GM12878 (cell line): ENCODE data around the gene GARIN3. TPM values are rescaled to one million over a fixed set of nuclear protein-coding genes. Genes with fewer than 3 reads are reported as not detected.
"Not testable (repeated sequence)": the region's sequence is repeated elsewhere in the genome, so short reads cannot be mapped to it uniquely, and the experiment has no call there.

Experiments
- ATAC-seq: fragments of 200-7000 bp; cut with Tn5 transposase; 3 replicates; pipeline ENCODE4 v1.9.1; 2020; ENCODE audit warnings: mild to moderate bottlenecking, moderate library complexity
- BruUV-seq: library from RNA; stranded (reverse); fragments of 400-500 nt; replicated peaks from 2 replicates; lab custom pipeline; 2021; lab: Mats Ljungman, UMichigan
- CTCF ChIA-PET: fragments of 300-600 bp; sonication (Branson Sonifier 250); formaldehyde crosslinking; extraction: SDS; loops from one replicate; lab custom pipeline; 2021; ENCODE audit warnings: inconsistent platforms; lab: Yijun Ruan, JAX
- POLR2A ChIA-PET: fragments of 350-600 bp; formaldehyde crosslinking; extraction: SDS; loops from one replicate; lab custom pipeline; 2021; ENCODE audit warnings: inconsistent platforms; lab: Charles Lee
- RAD21 ChIA-PET: fragments of 300-600 bp; sonication (Branson Sonifier 250); formaldehyde crosslinking; loops from one replicate; lab custom pipeline; 2023; ENCODE audit warnings: antibody characterized with exemption; ENCODE audit not compliant: unreplicated experiment; lab: Charles Lee
- SMC1A ChIA-PET: fragments of 300-600 bp; sonication (Branson Sonifier 250); formaldehyde crosslinking; loops from one replicate; lab custom pipeline; 2023; ENCODE audit not compliant: unreplicated experiment, uncharacterized antibody; lab: Charles Lee
- DNase-seq: peaks from one replicate; pipeline ENCODE4 v3.0.0-alpha.2; 2011; ENCODE audit warnings: low read depth, low spot score
- FAIRE-seq: peaks from 3 replicates; lab custom pipeline; 2011; peaks lifted over from hg19 to GRCh38; lab: Jason Lieb, UNC
- H2AFZ ChIP-seq: 2 replicates; pipeline ENCODE4 v1.6.0; 2011; ENCODE audit warnings: low read depth, low read length, control low read depth; ENCODE audit not compliant: control insufficient read depth
- H3K27ac ChIP-seq: 2 replicates; pipeline ENCODE4 v1.5.1; 2011; ENCODE audit warnings: control low read depth; ENCODE audit not compliant: control insufficient read depth, insufficient read depth
- H3K27me3 ChIP-seq, 2 experiments: replicated peaks in 1 of 2; 2 replicates each; pipeline versions ENCODE4 v1.6.0 to v1.6.1; 2011; ENCODE audit warnings: low read length in 1 of 2; ENCODE audit not compliant: control insufficient read depth in 2 of 2, insufficient read depth in 2 of 2
- H3K36me3 ChIP-seq, 2 experiments: 2 replicates each; pipeline ENCODE4 v1.5.1; 2011; ENCODE audit warnings: low read length in 1 of 2; ENCODE audit not compliant: control insufficient read depth in 2 of 2, insufficient read depth in 2 of 2
- H3K4me1 ChIP-seq: 2 replicates; pipeline ENCODE4 v1.6.1; 2011; ENCODE audit warnings: mild to moderate bottlenecking, low read length, moderate library complexity, mixed read lengths; ENCODE audit not compliant: control insufficient read depth, insufficient read depth
- H3K4me2 ChIP-seq: 2 replicates; pipeline ENCODE4 v1.6.0; 2011; ENCODE audit warnings: control low read depth; ENCODE audit not compliant: control insufficient read depth, insufficient read depth
- H3K4me3 ChIP-seq: fragments of 200-600 bp; sonication (generic); 2 replicates; pipeline ENCODE4 v1.5.1; 2016
- H3K79me2 ChIP-seq: 2 replicates; pipeline ENCODE4 v1.6.0; 2011; ENCODE audit warnings: low read length; ENCODE audit not compliant: control insufficient read depth, insufficient read depth
- H3K9ac ChIP-seq: 2 replicates; pipeline ENCODE4 v1.8.0; 2011; ENCODE audit warnings: low read length, control low read depth, mixed read lengths; ENCODE audit not compliant: control insufficient read depth, insufficient read depth
- H3K9me3 ChIP-seq: replicated peaks from 3 replicates; pipeline ENCODE4 v1.5.1; 2011; ENCODE audit warnings: mild to moderate bottlenecking, low read length; ENCODE audit not compliant: control insufficient read depth, insufficient read depth
- H4K20me1 ChIP-seq: 2 replicates; pipeline ENCODE4 v1.6.0; 2011; ENCODE audit not compliant: control insufficient read depth, insufficient read depth
- BCL11A ChIP-seq: IDR thresholded peaks from 2 replicates; pipeline ENCODE4 v1.6.1; 2011; ENCODE audit warnings: low read depth, low read length
- CREB1 ChIP-seq: IDR thresholded peaks from 2 replicates; pipeline ENCODE4 v1.6.1; 2012; ENCODE audit warnings: low read depth, mild to moderate bottlenecking, inconsistent platforms
- FOS ChIP-seq: IDR thresholded peaks from 3 replicates; pipeline ENCODE4 v1.6.1; 2011; ENCODE audit warnings: borderline replicate concordance; ENCODE audit not compliant: insufficient read length; ENCODE audit errors: extremely low read depth
- HCFC1 ChIP-seq: fragments of 150-350 bp; IDR thresholded peaks from 2 replicates; pipeline ENCODE4 v1.6.1; 2014; ENCODE audit warnings: low read length
- HDAC6 ChIP-seq: fragments of 200-600 bp; sonication (generic); IDR thresholded peaks from one replicate; pipeline ENCODE4 v1.8.0; 2017; ENCODE audit warnings: antibody characterized with exemption; ENCODE audit not compliant: unreplicated experiment
- IKZF2 ChIP-seq, 2 experiments: fragments of 450-650 bp; IDR thresholded peaks; 2 replicates each; pipeline ENCODE4 v1.6.1; 2017; ENCODE audit warnings: mild to moderate bottlenecking in 2 of 2, moderate library complexity in 2 of 2
- MXI1 ChIP-seq: fragments of 150-350 bp; IDR thresholded peaks from 2 replicates; pipeline ENCODE4 v1.6.1; 2011; ENCODE audit warnings: low read depth, mild to moderate bottlenecking, inconsistent platforms, low read length, improper control_type of control experiment
- MYC ChIP-seq: IDR thresholded peaks from 2 replicates; pipeline ENCODE4 v1.6.1; 2011; ENCODE audit warnings: mild to moderate bottlenecking, low read length, moderate library complexity, inconsistent platforms; ENCODE audit not compliant: insufficient read depth, insufficient replicate concordance, insufficient read length, severe bottlenecking
- NFYB ChIP-seq: IDR thresholded peaks from 2 replicates; pipeline ENCODE4 v1.6.1; 2011; ENCODE audit warnings: low read depth, mild to moderate bottlenecking, low read length, improper control_type of control experiment, moderate library complexity; ENCODE audit not compliant: insufficient read depth
- NR2F1 ChIP-seq: fragments of 450-650 bp; conservative IDR thresholded peaks from 2 replicates; pipeline ENCODE4 v1.6.1; 2017; ENCODE audit warnings: mild to moderate bottlenecking
- PAX8 ChIP-seq: fragments of 450-650 bp; IDR thresholded peaks from 2 replicates; pipeline ENCODE4 v1.6.1; 2017; ENCODE audit warnings: mild to moderate bottlenecking, moderate library complexity
- PML ChIP-seq: IDR thresholded peaks from 2 replicates; pipeline ENCODE4 v1.6.1; 2012; ENCODE audit warnings: low read length, inconsistent platforms
- SREBF2 ChIP-seq: IDR thresholded peaks from 2 replicates; pipeline ENCODE4 v1.6.1; 2012; ENCODE audit warnings: mild to moderate bottlenecking, low read length
- WGBS: methylation state at CpG from one replicate; pipeline ENCODE4 v1.1.6; 2016; ENCODE audit warnings: low lambda C conversion rate; ENCODE audit not compliant: insufficient replicate concordance, insufficient coverage; ENCODE audit errors: missing lambda C conversion rate; 5-methylcytosine and 5-hydroxymethylcytosine counted together
- in situ Hi-C: fragments of 300-500 bp; cut with MboI; formaldehyde crosslinking; loops from 9 replicates; pipeline ENCODE4 v1.14.3; 2018; ENCODE audit warnings: mixed read lengths
- intact Hi-C: fragments of 100-400 bp; cut with micrococcal nuclease; formaldehyde crosslinking; loops from one replicate; pipeline ENCODE4 v1.14.2; 2022; ENCODE audit not compliant: unreplicated experiment
- polyA plus RNA-seq, 11 experiments: library from polyadenylated mRNA; depleted of rRNA in 4 of 11; unstranded in 6 of 11; stranded (reverse) in 5 of 11; fragments of >200 nt; fragmentation: Nextera tagmentation in 4 of 11; fragmentation: Illumina TruSeq in 1 of 11; extraction: Ambion mirVana in 4 of 11; extraction: Trizol in 1 of 11; gene quantifications; 1 replicate in 1 of 11; 2 replicates in 10 of 11; pipeline versions ENCODE4 v1.2.1 to v1.2.3, GENCODE V29; 2011 to 2016; ENCODE audit warnings: inconsistent platforms in 2 of 11, missing spikeins in 2 of 11, low read depth in 1 of 11
- total RNA-seq, 4 experiments: library from RNA; depleted of rRNA in 3 of 4; stranded (reverse); fragments of >200 nt in 3 of 4; fragmentation: Illumina TruSeq in 1 of 4; extraction: Trizol in 1 of 4; gene quantifications; 2 replicates each; pipeline versions ENCODE4 v1.2.1 to v1.2.3, GENCODE V29; 2013 to 2021
- TF ChIP-seq, protein P1 (sequence below): fragments of 450-650 bp; IDR thresholded peaks from 2 replicates; pipeline ENCODE4 v1.6.1; 2017; ENCODE audit warnings: mild to moderate bottlenecking, moderate library complexity

Gene GARIN3
- total and polyA plus RNA-seq, 10 of the 15 experiments (the other 5 are each of a cell fraction or from before 2014, with no cell fraction given), result 0.15 TPM; not detected in 9

DNA sequence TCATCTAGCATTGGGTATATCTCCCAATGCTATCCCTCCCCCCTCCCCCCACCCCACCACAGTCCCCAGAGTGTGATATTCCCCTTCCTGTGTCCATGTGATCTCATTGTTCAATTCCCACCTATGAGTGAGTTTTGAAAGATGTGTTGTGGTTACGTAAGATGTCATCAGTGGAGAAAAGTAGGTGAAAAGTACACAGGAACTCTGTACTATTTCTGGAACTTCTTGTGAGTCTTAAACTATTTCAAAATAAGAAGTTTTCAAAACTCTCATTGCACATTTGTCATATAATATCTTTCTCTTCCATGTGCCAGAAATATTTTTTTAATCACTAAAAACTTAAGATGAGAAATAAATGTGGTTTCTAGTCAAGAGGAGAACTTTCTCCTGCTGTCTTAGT is 44.6 kb upstream of the GARIN3 start:
- ATAC-seq, H3K4me2 ChIP-seq, H2AFZ ChIP-seq, H3K9me3 ChIP-seq, BruUV-seq, in situ Hi-C loops, H3K79me2 ChIP-seq, DNase-seq, H4K20me1 ChIP-seq, intact Hi-C loops, H3K36me3 ChIP-seq, POLR2A ChIA-PET, FAIRE-seq, H3K27ac ChIP-seq, RAD21 ChIA-PET, H3K4me3 ChIP-seq, H3K27me3 ChIP-seq, H3K9ac ChIP-seq: not testable (repeated sequence)
- ChIA-PET SMC1A (interaction anchor here (1.7 to 2.3 kb wide), 2 partner anchors 43 to 68 kb away, joined by 5 to 9 read pairs; partner anchors contain the start of gene MED7), CTCF (interaction anchor here (1.6 to 2.3 kb wide), 3 partner anchors 7 to 61 kb away, joined by 4 to 11 read pairs (median 6); no protein-coding TSS in a partner anchor)
- peaks cover 20% of the 10 kb centered on the region for H3K4me1 ChIP-seq
- TF ChIP-seq NFYB (0 out of 2 replicates have a peak, but pooled peaks have one; percentile 39), IKZF2 (IDR thresholded peaks at IDR 0.05) (peak in 1 of 2 experiments; percentile 11; a peak in 1 of 4 replicates), CREB1 (peak; percentile 39; the same call in 1 of the 2 replicates)
- 43% methylated on average over 1 of the region's 1 CpG for WGBS

- no peaks in the 10 kb centered on the region for H3K79me2 ChIP-seq
- no TSS peak for BruUV-seq
- no peak for DNase-seq
- no peak overlapping the region for H3K4me3 ChIP-seq
- no peaks in the 10 kb centered on the region; the same call in 2 of the 3 replicates for H3K9me3 ChIP-seq
- SMC1A ChIA-PET, result interaction anchor here (0.8 to 1.9 kb wide), 7 partner anchors 9 to 38 kb away, joined by 3 to 11 read pairs (median 4); no protein-coding TSS in a partner anchor
- H3K27me3 ChIP-seq, result no peaks in the 10 kb centered on the region
- CTCF ChIA-PET, result interaction anchor here (1.0 to 2.5 kb wide), 4 partner anchors 9 to 57 kb away, joined by 3 to 10 read pairs (median 4); no protein-coding TSS in a partner anchor
- no peaks in the 10 kb centered on the region for H3K36me3 ChIP-seq
- RAD21 ChIA-PET, result interaction anchor here (1.1 to 1.5 kb wide), 3 partner anchors 9 to 58 kb away, joined by 3 to 4 read pairs (median 3); no protein-coding TSS in a partner anchor
- no peaks in the 10 kb centered on the region for H3K4me1 ChIP-seq
- WGBS, result 82% methylated on average over 6 of the region's 6 CpGs
- H4K20me1 ChIP-seq, result no peaks in the 10 kb centered on the region; the same call in 1 of the 2 replicates
- ATAC-seq, result no peak
- in situ Hi-C loops (no loop called here), intact Hi-C loops (no loop called here)
- H3K27ac ChIP-seq, result no peak overlapping the region
- POLR2A ChIA-PET, result interaction anchor here (0.6 kb wide), 2 partner anchors 16 to 18 kb away, joined by 5 to 6 read pairs; no protein-coding TSS in a partner anchor
- H2AFZ ChIP-seq, result no peak overlapping the region
- no peak for FAIRE-seq
- no peak overlapping the region for H3K9ac ChIP-seq
- no peak overlapping the region for H3K4me2 ChIP-seq
- no peak for TF ChIP-seq HDAC6
- TF ChIP-seq MYC, result no peak
- no peak for TF ChIP-seq MXI1
- TF ChIP-seq NR2F1, result no peak
- TF ChIP-seq PAX8, result no peak
- TF ChIP-seq SREBF2, result no peak
- no peak for TF ChIP-seq HCFC1
- TF ChIP-seq NFYB, result no peak
- no peak for TF ChIP-seq FOS
- TF ChIP-seq, protein P1, sequence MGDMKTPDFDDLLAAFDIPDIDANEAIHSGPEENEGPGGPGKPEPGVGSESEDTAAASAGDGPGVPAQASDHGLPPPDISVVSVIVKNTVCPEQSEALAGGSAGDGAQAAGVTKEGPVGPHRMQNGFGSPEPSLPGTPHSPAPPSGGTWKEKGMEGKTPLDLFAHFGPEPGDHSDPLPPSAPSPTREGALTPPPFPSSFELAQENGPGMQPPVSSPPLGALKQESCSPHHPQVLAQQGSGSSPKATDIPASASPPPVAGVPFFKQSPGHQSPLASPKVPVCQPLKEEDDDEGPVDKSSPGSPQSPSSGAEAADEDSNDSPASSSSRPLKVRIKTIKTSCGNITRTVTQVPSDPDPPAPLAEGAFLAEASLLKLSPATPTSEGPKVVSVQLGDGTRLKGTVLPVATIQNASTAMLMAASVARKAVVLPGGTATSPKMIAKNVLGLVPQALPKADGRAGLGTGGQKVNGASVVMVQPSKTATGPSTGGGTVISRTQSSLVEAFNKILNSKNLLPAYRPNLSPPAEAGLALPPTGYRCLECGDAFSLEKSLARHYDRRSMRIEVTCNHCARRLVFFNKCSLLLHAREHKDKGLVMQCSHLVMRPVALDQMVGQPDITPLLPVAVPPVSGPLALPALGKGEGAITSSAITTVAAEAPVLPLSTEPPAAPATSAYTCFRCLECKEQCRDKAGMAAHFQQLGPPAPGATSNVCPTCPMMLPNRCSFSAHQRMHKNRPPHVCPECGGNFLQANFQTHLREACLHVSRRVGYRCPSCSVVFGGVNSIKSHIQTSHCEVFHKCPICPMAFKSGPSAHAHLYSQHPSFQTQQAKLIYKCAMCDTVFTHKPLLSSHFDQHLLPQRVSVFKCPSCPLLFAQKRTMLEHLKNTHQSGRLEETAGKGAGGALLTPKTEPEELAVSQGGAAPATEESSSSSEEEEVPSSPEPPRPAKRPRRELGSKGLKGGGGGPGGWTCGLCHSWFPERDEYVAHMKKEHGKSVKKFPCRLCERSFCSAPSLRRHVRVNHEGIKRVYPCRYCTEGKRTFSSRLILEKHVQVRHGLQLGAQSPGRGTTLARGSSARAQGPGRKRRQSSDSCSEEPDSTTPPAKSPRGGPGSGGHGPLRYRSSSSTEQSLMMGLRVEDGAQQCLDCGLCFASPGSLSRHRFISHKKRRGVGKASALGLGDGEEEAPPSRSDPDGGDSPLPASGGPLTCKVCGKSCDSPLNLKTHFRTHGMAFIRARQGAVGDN, result no peak
- TF ChIP-seq BCL11A, result no peak
- TF ChIP-seq PML, result no peak
Measured at GRCh38 chr5:157205708-157206107, 39.6 kb upstream of the GARIN3 start.
